ENCODE data around the gene MRPS22. TPM values are rescaled to one million over a fixed set of nuclear protein-coding genes. Genes with fewer than 3 reads are reported as not detected.

Gene MRPS22
- total and polyA plus RNA-seq, 4 donors, result 33.2 to 44.7 (median 40.2) TPM

- 90 to 92% methylated on average over 2 of the region's 2 CpGs for WGBS, 2 donors
- H3K36me3 ChIP-seq (ENCODE audit: control insufficient read depth in 4 of 4, insufficient read depth in 4 of 4, low read length in 4 of 4), result peaks cover 9 to 34% (median 20%) of the 10 kb centered on the region in 4 donors
- no peak for DNase-seq
Measured at GRCh38 chr3:139346771-139347170, 3.0 kb downstream of the MRPS22 start.

GRCh38 chr3:139353920-139354556 is 10.2 kb downstream of the MRPS22 start:
- Histone ChIP-seq H3K4me1 (ENCODE audit: control insufficient read depth in 5 of 5, insufficient read depth in 5 of 5, low read length in 5 of 5) (no peaks in the 10 kb centered on the region), H3K9me3 (ENCODE audit: control insufficient read depth in 4 of 4, insufficient read depth in 3 of 4, low read length in 3 of 4) (no peaks in the 10 kb centered on the region), H3K9ac (ENCODE audit: insufficient read depth in 1 of 2, low read length in 2 of 2) (no peak overlapping the region), H3K27me3 (ENCODE audit: control insufficient read depth in 3 of 3, insufficient read depth in 3 of 3, low read length in 2 of 3) (no peaks in the 10 kb centered on the region), H3K4me3 (no peak overlapping the region), H3K27ac (ENCODE audit: low read depth in 1 of 2, low read length in 1 of 2) (no peak overlapping the region), H3K36me3 (ENCODE audit: control insufficient read depth in 4 of 4, insufficient read depth in 4 of 4, low read length in 4 of 4) (peaks cover 34 to 65% (median 51%) of the 10 kb centered on the region in 4 donors)
- DNase-seq (peak in 2 of 3 donors; percentile 37 to 61), ATAC-seq (ENCODE audit: insufficient read depth, low FRiP score) (no peak)
- TF ChIP-seq CTCF (IDR thresholded peaks at IDR 0.05; ENCODE audit: control extremely low read depth, extremely low read depth), result no peak
- 87 to 89% methylated on average over 3 of the region's 3 CpGs for WGBS, 2 donors

More at GRCh38 chr3:139346771-139347170, 3.0 kb downstream of the MRPS22 start:
- no peak overlapping the region for H3K4me3 ChIP-seq
- no peaks in the 10 kb centered on the region for H3K9me3 ChIP-seq (ENCODE audit: control insufficient read depth in 4 of 4, insufficient read depth in 3 of 4, low read length in 3 of 4)
- H3K27me3 ChIP-seq (ENCODE audit: control insufficient read depth in 3 of 3, insufficient read depth in 3 of 3, low read length in 2 of 3), result peaks cover 0 to 3% (median 0%) of the 10 kb centered on the region in 3 donors
- no peak overlapping the region for H3K27ac ChIP-seq (ENCODE audit: low read depth in 1 of 2, low read length in 1 of 2)
- no peak for TF ChIP-seq CTCF (IDR thresholded peaks at IDR 0.05; ENCODE audit: control extremely low read depth, extremely low read depth)
- ATAC-seq (ENCODE audit: insufficient read depth, low FRiP score), result no peak
- H3K4me1 ChIP-seq (ENCODE audit: control insufficient read depth in 5 of 5, insufficient read depth in 5 of 5, low read length in 5 of 5), result peaks cover 4 to 11% (median 9%) of the 10 kb centered on the region in 5 donors
- H3K9ac ChIP-seq (ENCODE audit: insufficient read depth in 1 of 2, low read length in 2 of 2), result no peak overlapping the region

GRCh38 chr3:139354661-139355060 is 10.8 kb downstream of the MRPS22 start:
- H3K4me3 ChIP-seq, result no peak overlapping the region
- peaks cover 35 to 68% (median 54%) of the 10 kb centered on the region in 4 donors for H3K36me3 ChIP-seq (ENCODE audit: control insufficient read depth in 4 of 4, insufficient read depth in 4 of 4, low read length in 4 of 4)
- no peak overlapping the region for H3K27ac ChIP-seq (ENCODE audit: low read depth in 1 of 2, low read length in 1 of 2)
- no peaks in the 10 kb centered on the region for H3K27me3 ChIP-seq (ENCODE audit: control insufficient read depth in 3 of 3, insufficient read depth in 3 of 3, low read length in 2 of 3)
- WGBS, 2 donors, result 93 to 98% methylated on average over 4 of the region's 4 CpGs
- no peak overlapping the region for H3K9ac ChIP-seq (ENCODE audit: insufficient read depth in 1 of 2, low read length in 2 of 2)
- TF ChIP-seq CTCF (IDR thresholded peaks at IDR 0.05; ENCODE audit: control extremely low read depth, extremely low read depth), result no peak
- ATAC-seq (ENCODE audit: insufficient read depth, low FRiP score) (no peak), DNase-seq (no peak)
- peaks cover 0 to 2% (median 0%) of the 10 kb centered on the region in 5 donors for H3K4me1 ChIP-seq (ENCODE audit: control insufficient read depth in 5 of 5, insufficient read depth in 5 of 5, low read length in 5 of 5)
- H3K9me3 ChIP-seq (ENCODE audit: control insufficient read depth in 4 of 4, insufficient read depth in 3 of 4, low read length in 3 of 4), result no peaks in the 10 kb centered on the region
